Colonic mucosa (tissue), 4 donors: Measurements from ENCODE around the gene SYNPO2L. TPM values are rescaled to one million over a fixed set of nuclear protein-coding genes. Genes with fewer than 3 reads are reported as not detected.
A peak's percentile ranks its signal among the peaks of the same experiment; 100 is the strongest.

Source experiments
- DNase-seq: peaks from one replicate; pipeline ENCODE4 v3.0.0-alpha.2; 2020
- H3K27ac ChIP-seq: fragments of 200-600 bp; one replicate; pipeline ENCODE4 v1.8.0; 2021
- H3K27me3 ChIP-seq: fragments of 200-600 bp; one replicate; pipeline ENCODE4 v1.8.0; 2021
- H3K36me3 ChIP-seq: fragments of 200-600 bp; one replicate; pipeline ENCODE4 v1.8.0; 2021
- H3K4me1 ChIP-seq: fragments of 200-600 bp; one replicate; pipeline ENCODE4 v1.8.0; 2021; ENCODE audit warnings: mild to moderate bottlenecking
- H3K4me3 ChIP-seq: fragments of 200-600 bp; one replicate; pipeline ENCODE4 v1.8.0; 2021
- H3K9ac ChIP-seq, 2 donors: one replicate each; pipeline ENCODE4 v1.7.0; 2013; ENCODE audit warnings: control low read depth in 2 of 2, low read depth in 2 of 2, low read length in 2 of 2
- H3K9me3 ChIP-seq: fragments of 200-600 bp; one replicate; pipeline ENCODE4 v1.8.0; 2021
- intact Hi-C: fragments of 100-400 bp; cut with DNase I; formaldehyde crosslinking; loops from one replicate; pipeline ENCODE4 v1.14.1; 2022
- total RNA-seq, 2 donors: library from RNA; stranded (reverse); fragmentation: NEBNext Ultra II Directional in 1 of 2; extraction: Animal tissue kit (Norgen Biotek cat#: 25700) in 1 of 2; gene quantifications; one replicate each; pipeline ENCODE4 v1.2.1, GENCODE V29; 2021
- TF ChIP-seq, protein P1 (sequence below): fragments of 200-600 bp; IDR thresholded peaks from one replicate; pipeline ENCODE4 v1.8.0; 2022; ENCODE audit warnings: antibody characterized with exemption, mild to moderate bottlenecking
- donor health status: healthy.
- donor health status: DM: no; HTN: no; CAD: no.
- donor health status: DM: no; HTN: no; CAD: no.

Gene SYNPO2L
- total RNA-seq, 2 donors from 2014 or later, result 0.05 TPM; not detected in 1

DNA sequence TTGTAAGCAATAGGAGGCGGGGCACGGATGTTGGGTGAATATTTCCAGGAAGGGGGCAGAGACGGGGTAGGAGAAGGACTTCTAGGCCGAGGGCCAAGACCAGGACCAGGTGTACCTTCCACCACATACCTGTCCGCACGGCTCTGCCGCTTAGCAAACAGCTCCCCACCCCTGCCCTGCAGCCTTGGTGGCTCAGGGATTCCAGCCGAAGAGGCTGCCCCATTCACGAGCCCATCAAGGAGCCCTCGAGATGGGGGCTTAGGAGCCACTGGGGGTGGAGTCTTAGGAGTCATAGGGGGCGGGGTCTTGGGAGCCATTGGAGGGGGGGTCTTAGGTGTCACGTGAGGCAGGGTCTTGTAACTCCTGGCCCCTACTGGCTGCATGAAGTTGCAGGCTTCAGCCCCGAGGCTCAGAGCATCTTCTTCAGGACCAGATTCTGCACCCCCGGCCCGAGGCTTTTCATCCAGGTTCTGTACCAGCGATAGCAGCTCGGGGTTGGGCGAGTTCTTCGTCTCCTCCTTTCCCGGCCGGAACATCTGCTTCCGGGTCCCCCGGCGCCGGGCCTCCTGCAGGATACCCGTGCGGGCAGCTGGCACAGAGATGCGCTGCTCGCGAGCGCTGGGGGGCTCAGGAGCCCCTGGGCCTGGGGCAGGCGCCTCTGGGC is 8.5 kb downstream of the SYNPO2L start:
- Histone ChIP-seq H3K4me1 (peaks cover 4% of the 10 kb centered on the region), H3K9me3 (no peaks in the 10 kb centered on the region), H3K9ac (peak overlapping the region; percentile 72 to 75), H3K27ac (no peak overlapping the region), H3K4me3 (peak overlapping the region; percentile 53), H3K36me3 (no peaks in the 10 kb centered on the region), H3K27me3 (no peaks in the 10 kb centered on the region)
- TF ChIP-seq, protein P1, sequence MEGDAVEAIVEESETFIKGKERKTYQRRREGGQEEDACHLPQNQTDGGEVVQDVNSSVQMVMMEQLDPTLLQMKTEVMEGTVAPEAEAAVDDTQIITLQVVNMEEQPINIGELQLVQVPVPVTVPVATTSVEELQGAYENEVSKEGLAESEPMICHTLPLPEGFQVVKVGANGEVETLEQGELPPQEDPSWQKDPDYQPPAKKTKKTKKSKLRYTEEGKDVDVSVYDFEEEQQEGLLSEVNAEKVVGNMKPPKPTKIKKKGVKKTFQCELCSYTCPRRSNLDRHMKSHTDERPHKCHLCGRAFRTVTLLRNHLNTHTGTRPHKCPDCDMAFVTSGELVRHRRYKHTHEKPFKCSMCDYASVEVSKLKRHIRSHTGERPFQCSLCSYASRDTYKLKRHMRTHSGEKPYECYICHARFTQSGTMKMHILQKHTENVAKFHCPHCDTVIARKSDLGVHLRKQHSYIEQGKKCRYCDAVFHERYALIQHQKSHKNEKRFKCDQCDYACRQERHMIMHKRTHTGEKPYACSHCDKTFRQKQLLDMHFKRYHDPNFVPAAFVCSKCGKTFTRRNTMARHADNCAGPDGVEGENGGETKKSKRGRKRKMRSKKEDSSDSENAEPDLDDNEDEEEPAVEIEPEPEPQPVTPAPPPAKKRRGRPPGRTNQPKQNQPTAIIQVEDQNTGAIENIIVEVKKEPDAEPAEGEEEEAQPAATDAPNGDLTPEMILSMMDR, result no peak
- intact Hi-C loops, result no loop called here
- DNase-seq, result peak; percentile 56

DNA sequence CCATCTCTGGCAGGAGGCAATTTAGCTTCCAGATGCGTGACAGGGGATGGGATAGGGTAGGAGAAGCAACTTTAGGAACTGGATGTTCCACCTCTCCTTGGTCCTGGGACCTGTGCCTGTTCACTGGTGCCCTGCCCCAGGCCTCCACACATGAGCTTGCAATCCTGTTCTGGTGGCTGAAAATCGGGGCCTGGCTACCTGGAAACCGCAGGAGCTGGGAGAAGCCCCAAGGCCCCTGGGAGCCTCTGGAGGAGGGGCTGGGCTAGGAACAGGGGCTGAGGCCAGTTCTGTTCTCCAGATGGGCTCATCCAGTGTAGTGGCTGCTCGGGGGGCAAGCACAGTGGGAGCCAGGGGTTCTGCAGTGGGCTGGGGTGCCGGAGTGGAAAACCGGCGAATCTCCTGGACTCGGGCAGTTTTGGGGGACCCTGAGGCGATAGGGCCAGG is 9.2 kb downstream of the SYNPO2L start:
- no peak overlapping the region for H3K4me3 ChIP-seq
- DNase-seq, result no peak
- peaks cover 4% of the 10 kb centered on the region for H3K4me1 ChIP-seq
- intact Hi-C loops, result no loop called here
- H3K9ac ChIP-seq, result no peak overlapping the region
- TF ChIP-seq, protein P1, result no peak
- no peaks in the 10 kb centered on the region for H3K27me3 ChIP-seq
- no peaks in the 10 kb centered on the region for H3K9me3 ChIP-seq
- no peaks in the 10 kb centered on the region for H3K36me3 ChIP-seq
- H3K27ac ChIP-seq, result no peak overlapping the region

DNA sequence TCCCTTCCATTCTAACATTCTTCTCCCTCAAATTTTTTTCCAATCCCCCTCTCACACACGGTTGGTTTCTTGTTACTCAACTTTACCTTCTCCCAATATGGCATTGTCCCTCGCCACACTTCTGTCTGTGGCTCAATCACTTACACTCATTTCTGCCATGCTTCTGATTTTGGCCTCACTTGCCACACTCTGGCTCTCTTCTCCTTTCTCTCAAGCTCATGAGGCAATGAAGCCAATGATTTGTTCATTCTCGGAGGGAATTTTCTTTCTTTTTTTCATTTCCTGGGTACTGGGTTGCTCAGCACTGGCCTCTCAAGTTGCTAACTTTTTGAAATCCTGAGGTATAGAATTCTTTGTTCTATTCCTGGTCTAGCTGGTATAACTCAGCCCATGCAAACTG is 10.6 kb downstream of the SYNPO2L start:
- Histone ChIP-seq H3K9ac (no peak overlapping the region), H3K4me3 (no peak overlapping the region), H3K9me3 (no peaks in the 10 kb centered on the region), H3K27ac (no peak overlapping the region), H3K27me3 (no peaks in the 10 kb centered on the region), H3K36me3 (no peaks in the 10 kb centered on the region), H3K4me1 (peaks cover 4% of the 10 kb centered on the region)
- intact Hi-C loops, result no loop called here
- no peak for DNase-seq
- TF ChIP-seq, protein P1, result no peak

DNA sequence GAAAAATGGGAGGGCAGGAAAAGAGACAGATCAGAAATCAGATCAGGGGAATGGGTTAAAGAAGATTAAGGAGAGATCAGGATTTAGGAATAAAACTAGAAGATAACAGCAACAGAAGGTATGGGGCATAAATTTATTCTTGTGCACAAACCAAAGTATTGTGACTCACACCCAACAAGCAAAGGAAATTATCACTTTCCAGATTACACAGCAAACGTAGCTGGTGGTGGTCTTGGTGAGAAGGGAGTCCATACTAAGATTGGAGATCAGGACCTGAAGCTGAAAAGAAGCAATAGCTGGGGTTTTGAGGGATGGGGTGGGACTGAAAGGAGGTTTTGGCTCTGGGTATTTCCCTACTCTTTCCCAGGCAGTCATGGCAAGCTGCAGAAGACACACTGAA is 11.1 kb downstream of the SYNPO2L start:
- intact Hi-C loops, result loop anchor here (1.0 kb wide), 1 partner anchor 115 kb away; no protein-coding TSS in a partner anchor
- DNase-seq, result no peak
- TF ChIP-seq, protein P1, result no peak
- no peak overlapping the region for H3K9ac ChIP-seq
- H3K9me3 ChIP-seq, result no peaks in the 10 kb centered on the region
- H3K36me3 ChIP-seq, result no peaks in the 10 kb centered on the region
- H3K4me3 ChIP-seq, result no peak overlapping the region
- H3K27me3 ChIP-seq, result no peaks in the 10 kb centered on the region
- H3K27ac ChIP-seq, result no peak overlapping the region
- H3K4me1 ChIP-seq, result peaks cover 4% of the 10 kb centered on the region

DNA sequence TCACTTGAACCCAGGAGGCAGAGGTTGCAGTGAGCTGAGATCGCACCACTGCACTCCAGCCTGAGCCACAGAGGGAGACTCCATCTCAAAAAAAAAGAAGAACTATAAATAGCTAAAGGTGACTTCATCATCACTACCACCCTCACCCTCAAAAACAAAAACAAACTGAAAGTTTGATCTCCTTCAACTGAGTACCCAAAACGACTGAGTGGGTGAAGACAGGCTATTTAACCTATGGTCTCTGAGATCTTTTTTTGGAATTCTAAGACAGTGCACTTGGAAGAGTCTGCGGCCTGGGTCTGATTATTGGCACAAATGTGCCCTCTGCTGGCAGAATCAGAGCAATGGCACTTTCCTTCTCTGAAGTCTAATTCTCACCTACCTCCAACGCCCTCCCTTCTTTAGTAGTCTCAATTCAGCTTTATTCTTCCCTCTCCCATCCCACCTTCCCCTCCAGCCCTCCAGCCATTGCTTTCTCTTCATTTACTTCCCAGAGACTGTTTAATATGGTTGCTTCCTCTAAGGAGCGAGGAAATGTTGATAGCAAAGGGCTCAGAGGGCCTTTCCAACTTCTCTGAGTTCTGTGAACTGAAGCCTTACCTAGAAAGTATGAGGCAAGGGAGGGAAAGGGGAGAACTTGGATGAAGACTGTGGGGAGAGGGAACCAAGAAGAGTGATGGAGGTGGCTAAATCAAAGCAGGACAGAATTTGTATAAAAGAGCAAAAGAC is 11.7 kb downstream of the SYNPO2L start:
- intact Hi-C loops, result loop anchor here (1.0 kb wide), 1 partner anchor 115 kb away; no protein-coding TSS in a partner anchor
- Histone ChIP-seq H3K9me3 (no peaks in the 10 kb centered on the region), H3K27me3 (no peaks in the 10 kb centered on the region), H3K4me1 (peaks cover 4% of the 10 kb centered on the region), H3K4me3 (no peak overlapping the region), H3K27ac (no peak overlapping the region), H3K36me3 (no peaks in the 10 kb centered on the region), H3K9ac (no peak overlapping the region)
- TF ChIP-seq, protein P1, result peak; percentile 84
- DNase-seq, result peak; percentile 59
